ENCODE measurements around the gene TRAPPC3.

TRAPPC3 gene

GRCh38 chr1:36151134-36151844, 2.0 kb upstream of the TRAPPC3 start:
- Histone ChIP-seq H3K27me3 (ENCODE audit: control insufficient read depth in 2 of 2, insufficient read depth in 2 of 2, low read length in 2 of 2) (no peaks in the 10 kb centered on the region), H3K27ac (ENCODE audit: low read depth in 2 of 2, low read length in 2 of 2) (peak overlapping the region; percentile 90 to 95), H3K9me3 (ENCODE audit: control insufficient read depth in 2 of 2, low read length in 2 of 2) (no peaks in the 10 kb centered on the region), H3K9ac (ENCODE audit: low read depth in 1 of 2, low read length in 2 of 2) (peak overlapping the region; percentile 43 to 92), H3K4me3 (ENCODE audit: low read length in 2 of 2) (peak overlapping the region; percentile 48 to 62), H3K36me3 (ENCODE audit: control insufficient read depth in 2 of 2, insufficient read depth in 2 of 2, low read length in 2 of 2) (no peaks in the 10 kb centered on the region), H3K4me1 (ENCODE audit: control insufficient read depth in 2 of 2, insufficient read depth in 2 of 2, low read length in 2 of 2) (peaks cover 36% of the 10 kb centered on the region in 2 donors)

- peak overlapping the region; percentile 77 to 92 for H3K9ac ChIP-seq (ENCODE audit: low read depth in 1 of 2, low read length in 2 of 2)
- H3K9me3 ChIP-seq (ENCODE audit: control insufficient read depth in 2 of 2, low read length in 2 of 2): no peaks in the 10 kb centered on the region
- H3K4me1 ChIP-seq (ENCODE audit: control insufficient read depth in 2 of 2, insufficient read depth in 2 of 2, low read length in 2 of 2): peaks cover 36% of the 10 kb centered on the region in 2 donors
- H3K4me3 ChIP-seq (ENCODE audit: low read length in 2 of 2): peak overlapping the region; percentile 48 to 62
- H3K36me3 ChIP-seq (ENCODE audit: control insufficient read depth in 2 of 2, insufficient read depth in 2 of 2, low read length in 2 of 2): no peaks in the 10 kb centered on the region
- peak overlapping the region; percentile 90 to 95 for H3K27ac ChIP-seq (ENCODE audit: low read depth in 2 of 2, low read length in 2 of 2)
- H3K27me3 ChIP-seq (ENCODE audit: control insufficient read depth in 2 of 2, insufficient read depth in 2 of 2, low read length in 2 of 2): no peaks in the 10 kb centered on the region
These were observed 1.2 kb upstream of the TRAPPC3 start for GRCh38 chr1:36150296-36151133.

GRCh38 chr1:36149973-36150295, 648 bp upstream of the TRAPPC3 start:
- Histone ChIP-seq H3K9me3 (ENCODE audit: control insufficient read depth in 2 of 2, low read length in 2 of 2) (no peaks in the 10 kb centered on the region), H3K27me3 (ENCODE audit: control insufficient read depth in 2 of 2, insufficient read depth in 2 of 2, low read length in 2 of 2) (no peaks in the 10 kb centered on the region), H3K27ac (ENCODE audit: low read depth in 2 of 2, low read length in 2 of 2) (peak overlapping the region; percentile 90 to 95), H3K9ac (ENCODE audit: low read depth in 1 of 2, low read length in 2 of 2) (peak overlapping the region; percentile 77 to 92), H3K4me1 (ENCODE audit: control insufficient read depth in 2 of 2, insufficient read depth in 2 of 2, low read length in 2 of 2) (peaks cover 31 to 32% of the 10 kb centered on the region in 2 donors), H3K4me3 (ENCODE audit: low read length in 2 of 2) (peak overlapping the region in 1 of 2 donors; percentile 17), H3K36me3 (ENCODE audit: control insufficient read depth in 2 of 2, insufficient read depth in 2 of 2, low read length in 2 of 2) (no peaks in the 10 kb centered on the region)

GRCh38 chr1:36148821-36149236, 457 bp downstream of the TRAPPC3 start:
- no peaks in the 10 kb centered on the region for H3K9me3 ChIP-seq (ENCODE audit: control insufficient read depth in 2 of 2, low read length in 2 of 2)
- peak overlapping the region; percentile 88 for H3K27ac ChIP-seq (ENCODE audit: low read depth in 2 of 2, low read length in 2 of 2)
- peaks cover 28 to 30% of the 10 kb centered on the region in 2 donors for H3K4me1 ChIP-seq (ENCODE audit: control insufficient read depth in 2 of 2, insufficient read depth in 2 of 2, low read length in 2 of 2)
- peak overlapping the region; percentile 91 to 92 for H3K9ac ChIP-seq (ENCODE audit: low read depth in 1 of 2, low read length in 2 of 2)
- H3K27me3 ChIP-seq (ENCODE audit: control insufficient read depth in 2 of 2, insufficient read depth in 2 of 2, low read length in 2 of 2): no peaks in the 10 kb centered on the region
- no peaks in the 10 kb centered on the region for H3K36me3 ChIP-seq (ENCODE audit: control insufficient read depth in 2 of 2, insufficient read depth in 2 of 2, low read length in 2 of 2)
- H3K4me3 ChIP-seq (ENCODE audit: low read length in 2 of 2): peak overlapping the region; percentile 88 to 94

- no peaks in the 10 kb centered on the region for H3K9me3 ChIP-seq (ENCODE audit: control insufficient read depth in 2 of 2, low read length in 2 of 2)
- H3K36me3 ChIP-seq (ENCODE audit: control insufficient read depth in 2 of 2, insufficient read depth in 2 of 2, low read length in 2 of 2): peaks cover 9% of the 10 kb centered on the region in 2 donors
- H3K9ac ChIP-seq (ENCODE audit: low read depth in 1 of 2, low read length in 2 of 2): no peak overlapping the region
- no peaks in the 10 kb centered on the region for H3K27me3 ChIP-seq (ENCODE audit: control insufficient read depth in 2 of 2, insufficient read depth in 2 of 2, low read length in 2 of 2)
- H3K4me1 ChIP-seq (ENCODE audit: control insufficient read depth in 2 of 2, insufficient read depth in 2 of 2, low read length in 2 of 2): peaks cover 8 to 10% of the 10 kb centered on the region in 2 donors
- H3K4me3 ChIP-seq (ENCODE audit: low read length in 2 of 2): no peak overlapping the region
- H3K27ac ChIP-seq (ENCODE audit: low read depth in 2 of 2, low read length in 2 of 2): no peak overlapping the region
These were observed 4.9 kb downstream of the TRAPPC3 start for GRCh38 chr1:36144413-36144812.

- Histone ChIP-seq H3K27me3 (ENCODE audit: control insufficient read depth in 2 of 2, insufficient read depth in 2 of 2, low read length in 2 of 2) (no peaks in the 10 kb centered on the region), H3K36me3 (ENCODE audit: control insufficient read depth in 2 of 2, insufficient read depth in 2 of 2, low read length in 2 of 2) (peaks cover 10 to 13% of the 10 kb centered on the region in 2 donors), H3K9me3 (ENCODE audit: control insufficient read depth in 2 of 2, low read length in 2 of 2) (no peaks in the 10 kb centered on the region), H3K9ac (ENCODE audit: low read depth in 1 of 2, low read length in 2 of 2) (no peak overlapping the region), H3K27ac (ENCODE audit: low read depth in 2 of 2, low read length in 2 of 2) (no peak overlapping the region), H3K4me3 (ENCODE audit: low read length in 2 of 2) (no peak overlapping the region), H3K4me1 (ENCODE audit: control insufficient read depth in 2 of 2, insufficient read depth in 2 of 2, low read length in 2 of 2) (peaks cover 3 to 4% of the 10 kb centered on the region in 2 donors)
These were observed 5.9 kb downstream of the TRAPPC3 start for GRCh38 chr1:36143424-36143823.

GRCh38 chr1:36142121-36142520, 7.2 kb downstream of the TRAPPC3 start:
- Histone ChIP-seq H3K9me3 (ENCODE audit: control insufficient read depth in 2 of 2, low read length in 2 of 2) (no peaks in the 10 kb centered on the region), H3K27me3 (ENCODE audit: control insufficient read depth in 2 of 2, insufficient read depth in 2 of 2, low read length in 2 of 2) (no peaks in the 10 kb centered on the region), H3K4me3 (ENCODE audit: low read length in 2 of 2) (no peak overlapping the region), H3K4me1 (ENCODE audit: control insufficient read depth in 2 of 2, insufficient read depth in 2 of 2, low read length in 2 of 2) (peaks cover 2 to 4% of the 10 kb centered on the region in 2 donors), H3K27ac (ENCODE audit: low read depth in 2 of 2, low read length in 2 of 2) (no peak overlapping the region), H3K36me3 (ENCODE audit: control insufficient read depth in 2 of 2, insufficient read depth in 2 of 2, low read length in 2 of 2) (peaks cover 21 to 26% of the 10 kb centered on the region in 2 donors), H3K9ac (ENCODE audit: low read depth in 1 of 2, low read length in 2 of 2) (no peak overlapping the region)

GRCh38 chr1:36139521-36139920, 9.8 kb downstream of the TRAPPC3 start:
- Histone ChIP-seq H3K36me3 (ENCODE audit: control insufficient read depth in 2 of 2, insufficient read depth in 2 of 2, low read length in 2 of 2) (peaks cover 28 to 41% of the 10 kb centered on the region in 2 donors), H3K9me3 (ENCODE audit: control insufficient read depth in 2 of 2, low read length in 2 of 2) (no peaks in the 10 kb centered on the region), H3K9ac (ENCODE audit: low read depth in 1 of 2, low read length in 2 of 2) (no peak overlapping the region), H3K4me1 (ENCODE audit: control insufficient read depth in 2 of 2, insufficient read depth in 2 of 2, low read length in 2 of 2) (peaks cover 2 to 4% of the 10 kb centered on the region in 2 donors), H3K27me3 (ENCODE audit: control insufficient read depth in 2 of 2, insufficient read depth in 2 of 2, low read length in 2 of 2) (no peaks in the 10 kb centered on the region), H3K27ac (ENCODE audit: low read depth in 2 of 2, low read length in 2 of 2) (no peak overlapping the region), H3K4me3 (ENCODE audit: low read length in 2 of 2) (no peak overlapping the region)

GRCh38 chr1:36137776-36138175, 11.5 kb downstream of the TRAPPC3 start:
- Histone ChIP-seq H3K9ac (ENCODE audit: low read depth in 1 of 2, low read length in 2 of 2) (no peak overlapping the region), H3K27me3 (ENCODE audit: control insufficient read depth in 2 of 2, insufficient read depth in 2 of 2, low read length in 2 of 2) (no peaks in the 10 kb centered on the region), H3K27ac (ENCODE audit: low read depth in 2 of 2, low read length in 2 of 2) (no peak overlapping the region), H3K4me1 (ENCODE audit: control insufficient read depth in 2 of 2, insufficient read depth in 2 of 2, low read length in 2 of 2) (peaks cover 9 to 15% of the 10 kb centered on the region in 2 donors), H3K9me3 (ENCODE audit: control insufficient read depth in 2 of 2, low read length in 2 of 2) (no peaks in the 10 kb centered on the region), H3K36me3 (ENCODE audit: control insufficient read depth in 2 of 2, insufficient read depth in 2 of 2, low read length in 2 of 2) (peaks cover 28 to 41% of the 10 kb centered on the region in 2 donors), H3K4me3 (ENCODE audit: low read length in 2 of 2) (no peak overlapping the region)

GRCh38 chr1:36137226-36137625, 12.1 kb downstream of the TRAPPC3 start:
- H3K27me3 ChIP-seq (ENCODE audit: control insufficient read depth in 2 of 2, insufficient read depth in 2 of 2, low read length in 2 of 2): no peaks in the 10 kb centered on the region
- H3K36me3 ChIP-seq (ENCODE audit: control insufficient read depth in 2 of 2, insufficient read depth in 2 of 2, low read length in 2 of 2): peaks cover 28 to 41% of the 10 kb centered on the region in 2 donors
- H3K9ac ChIP-seq (ENCODE audit: low read depth in 1 of 2, low read length in 2 of 2): no peak overlapping the region
- no peaks in the 10 kb centered on the region for H3K9me3 ChIP-seq (ENCODE audit: control insufficient read depth in 2 of 2, low read length in 2 of 2)
- no peak overlapping the region for H3K27ac ChIP-seq (ENCODE audit: low read depth in 2 of 2, low read length in 2 of 2)
- H3K4me1 ChIP-seq (ENCODE audit: control insufficient read depth in 2 of 2, insufficient read depth in 2 of 2, low read length in 2 of 2): peaks cover 9 to 13% of the 10 kb centered on the region in 2 donors
- H3K4me3 ChIP-seq (ENCODE audit: low read length in 2 of 2): no peak overlapping the region

Measured in mucosa of rectum (tissue), 2 donors.